Activated B cell treated with CpG ODN at 0.5 μM for 24 hours (primary cell): ENCODE results near the gene POMGNT1. TPM values are rescaled to one million over a fixed set of nuclear protein-coding genes. Genes with fewer than 3 reads are reported as not detected.

Experiments
- ATAC-seq: fragments of 200-7000 bp; cut with Tn5 transposase; one replicate; pipeline ENCODE4 v1.10.0; 2021; ENCODE audit warnings: low read depth, mild to moderate bottlenecking, moderate library complexity
- CTCF ChIA-PET: fragments of 350-600 bp; sonication (Branson Sonifier 250); formaldehyde crosslinking; loops from one replicate; lab custom pipeline; 2021; ENCODE audit warnings: antibody characterized with exemption; lab: Charles Lee
- POLR2A ChIA-PET: fragments of 350-600 bp; sonication (Branson Sonifier 250); formaldehyde crosslinking; loops from one replicate; lab custom pipeline; 2021; ENCODE audit warnings: antibody characterized with exemption; lab: Charles Lee
- DNase-seq: peaks from one replicate; pipeline ENCODE4 v3.0.0; 2022
- H3K27ac Mint-ChIP-seq: one replicate; pipeline ENCODE4 v1.8.0; 2020; ENCODE audit warnings: mixed read lengths
- H3K27me3 Mint-ChIP-seq: one replicate; pipeline ENCODE4 v1.8.0; 2021; ENCODE audit warnings: mixed read lengths
- H3K36me3 Mint-ChIP-seq: one replicate; pipeline ENCODE4 v1.8.0; 2021; ENCODE audit warnings: low read depth, mixed read lengths
- H3K4me1 Mint-ChIP-seq: one replicate; pipeline ENCODE4 v1.8.0; 2021; ENCODE audit warnings: mixed read lengths
- H3K4me3 Mint-ChIP-seq: one replicate; pipeline ENCODE4 v1.8.0; 2020; ENCODE audit warnings: mild to moderate bottlenecking, mixed read lengths
- H3K9me3 Mint-ChIP-seq: one replicate; pipeline ENCODE4 v1.8.0; 2020; ENCODE audit warnings: mixed read lengths
- CTCF ChIP-seq: fragments of 200-600 bp; IDR thresholded peaks from one replicate; pipeline ENCODE4 v1.8.0; 2022; ENCODE audit warnings: antibody characterized with exemption, mild to moderate bottlenecking
- intact Hi-C: fragments of 100-400 bp; cut with micrococcal nuclease; formaldehyde crosslinking; loops from one replicate; pipeline ENCODE4 v1.15.1; 2024
- total RNA-seq: library from RNA; stranded (reverse); gene quantifications from 2 replicates; pipeline ENCODE4 v1.2.3, GENCODE V29; 2022

Gene POMGNT1
- total RNA-seq, 1 donor from 2014 or later: 39.5 TPM

DNA sequence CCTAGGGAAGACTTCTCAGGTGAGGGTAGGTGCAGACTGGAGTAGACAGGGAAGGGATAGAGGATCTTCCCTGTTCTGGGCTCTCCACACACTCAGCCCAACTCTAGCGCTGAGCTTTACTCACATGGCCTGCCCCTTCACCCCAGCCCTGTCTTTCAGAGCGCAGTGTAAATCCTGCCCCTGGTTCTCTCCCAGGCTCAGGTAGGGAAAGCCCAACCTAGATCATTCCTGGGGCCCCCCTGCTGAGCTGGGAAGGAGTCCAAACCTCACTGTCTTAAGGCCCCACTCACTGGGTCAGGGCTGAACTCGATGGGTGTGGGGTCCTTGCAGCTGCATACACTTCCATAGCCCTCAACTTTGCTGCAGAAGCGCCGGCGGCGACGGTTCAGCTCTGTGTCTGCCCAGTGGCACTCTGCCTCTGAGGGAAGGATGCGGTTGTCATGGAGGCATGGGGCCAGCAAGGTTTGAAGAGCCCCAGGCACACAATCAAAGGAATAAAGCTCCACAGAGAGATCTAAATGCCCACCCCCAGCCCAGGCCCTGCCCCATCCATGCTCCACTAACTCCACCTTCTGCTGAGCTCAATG is 4.2 kb downstream of the POMGNT1 start:
- peaks cover 12% of the 10 kb centered on the region for H3K4me1 Mint-ChIP-seq
- DNase-seq: no peak
- H3K27ac Mint-ChIP-seq: no peak overlapping the region
- ChIA-PET POLR2A (no interaction called here), CTCF (no interaction called here)
- ATAC-seq: no peak
- no peak overlapping the region for H3K4me3 Mint-ChIP-seq
- TF ChIP-seq CTCF: no peak
- no peaks in the 10 kb centered on the region for H3K27me3 Mint-ChIP-seq
- H3K9me3 Mint-ChIP-seq: no peaks in the 10 kb centered on the region
- intact Hi-C loops: no loop called here
- H3K36me3 Mint-ChIP-seq: peaks cover 54% of the 10 kb centered on the region

- ChIA-PET CTCF (no interaction called here), POLR2A (no interaction called here)
- H3K4me3 Mint-ChIP-seq: no peak overlapping the region
- ATAC-seq: no peak
- no peak for DNase-seq
- H3K9me3 Mint-ChIP-seq: no peaks in the 10 kb centered on the region
- peaks cover 7% of the 10 kb centered on the region for H3K4me1 Mint-ChIP-seq
- no peak for TF ChIP-seq CTCF
- H3K36me3 Mint-ChIP-seq: peaks cover 57% of the 10 kb centered on the region
- no peak overlapping the region for H3K27ac Mint-ChIP-seq
- intact Hi-C loops: no loop called here
- H3K27me3 Mint-ChIP-seq: no peaks in the 10 kb centered on the region
Observed at GRCh38 chr1:46193285-46193684, 4.9 kb downstream of the POMGNT1 start.

- DNase-seq (no peak), ATAC-seq (no peak)
- Mint-ChIP-seq H3K9me3 (no peaks in the 10 kb centered on the region), H3K27ac (no peak overlapping the region), H3K4me1 (peaks cover 4% of the 10 kb centered on the region), H3K36me3 (peaks cover 63% of the 10 kb centered on the region), H3K27me3 (no peaks in the 10 kb centered on the region), H3K4me3 (no peak overlapping the region)
- intact Hi-C loops: no loop called here
- TF ChIP-seq CTCF: no peak
- ChIA-PET CTCF (no interaction called here), POLR2A (no interaction called here)
Observed at GRCh38 chr1:46192171-46192570, 6.1 kb downstream of the POMGNT1 start.

DNA sequence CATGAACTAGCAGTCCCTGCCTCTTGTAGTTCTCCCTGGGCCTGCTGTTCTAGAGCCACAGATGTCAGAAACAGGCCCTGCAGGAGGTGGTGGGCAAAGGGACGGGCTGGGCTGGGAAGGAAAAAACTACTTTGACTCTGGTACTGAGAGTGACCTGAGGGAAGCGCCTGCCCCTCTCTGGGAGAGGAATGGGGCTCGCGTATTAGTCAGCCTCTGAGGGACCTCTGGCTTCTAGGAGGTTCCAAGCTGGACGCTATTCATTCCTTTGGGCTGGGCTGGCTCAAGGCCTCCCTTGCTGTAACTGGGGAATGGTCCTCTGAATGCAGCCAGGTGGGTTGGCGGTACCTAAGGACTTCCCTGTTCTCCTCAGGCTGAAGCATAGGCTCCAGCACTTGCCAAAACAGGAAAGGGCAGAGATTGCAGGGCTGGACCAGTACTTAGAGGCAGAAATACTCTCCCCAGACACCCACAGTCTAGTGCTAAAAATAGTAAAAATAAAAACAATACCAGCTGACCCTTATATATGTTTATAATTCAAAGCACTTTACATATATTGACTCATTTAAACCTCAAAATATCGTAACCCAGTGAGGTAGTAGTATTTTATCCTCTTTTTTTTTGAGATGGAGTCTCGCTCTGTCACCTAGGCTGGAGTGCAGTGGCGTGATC is 7.1 kb downstream of the POMGNT1 start:
- Mint-ChIP-seq H3K27ac (no peak overlapping the region), H3K9me3 (no peaks in the 10 kb centered on the region), H3K27me3 (no peaks in the 10 kb centered on the region), H3K4me1 (no peaks in the 10 kb centered on the region), H3K36me3 (peaks cover 61% of the 10 kb centered on the region), H3K4me3 (no peak overlapping the region)
- no peak for TF ChIP-seq CTCF
- POLR2A ChIA-PET: interaction anchor here (0.6 kb wide), 1 partner anchor 112 kb away, joined by 3 read pairs; the partner anchor contains the start of genes LRRC41 and UQCRH
- ATAC-seq (no peak), DNase-seq (no peak)
- intact Hi-C loops: no loop called here
- CTCF ChIA-PET: no interaction called here

GRCh38 chr1:46190539-46190938 is 7.7 kb downstream of the POMGNT1 start:
- DNase-seq (no peak), ATAC-seq (no peak)
- Mint-ChIP-seq H3K27me3 (no peaks in the 10 kb centered on the region), H3K27ac (no peak overlapping the region), H3K4me3 (no peak overlapping the region), H3K36me3 (peaks cover 59% of the 10 kb centered on the region), H3K4me1 (no peaks in the 10 kb centered on the region), H3K9me3 (no peaks in the 10 kb centered on the region)
- TF ChIP-seq CTCF: no peak
- ChIA-PET CTCF (no interaction called here), POLR2A (no interaction called here)
- intact Hi-C loops: no loop called here
